AG04450 (cell line): ENCODE measurements around the gene KLHL30. TPM values are rescaled to one million over a fixed set of nuclear protein-coding genes. Genes with fewer than 3 reads are reported as not detected.

Experiments
- CTCF ChIA-PET: fragments of 300-600, 350-600 bp; formaldehyde crosslinking; extraction: SDS; loops from one replicate; lab custom pipeline; 2022; ENCODE audit warnings: antibody characterized with exemption, inconsistent platforms; lab: Charles Lee
- POLR2A ChIA-PET: fragments of 350-600 bp; formaldehyde crosslinking; extraction: SDS; loops from one replicate; lab custom pipeline; 2021; ENCODE audit warnings: antibody characterized with exemption, inconsistent platforms; lab: Yijun Ruan, JAX
- DNase-seq: peaks from one replicate; pipeline ENCODE4 v3.0.0-alpha.2; 2011; ENCODE audit warnings: low read depth, low spot score
- H3K27ac ChIP-seq: one replicate; pipeline ENCODE4 v1.5.1; 2012; ENCODE audit warnings: low read depth, low read length, control low read depth
- H3K27me3 ChIP-seq: one replicate; pipeline ENCODE4 v1.6.0; 2012; ENCODE audit warnings: low read length; ENCODE audit not compliant: control insufficient read depth, insufficient read depth
- H3K4me3 ChIP-seq: 2 replicates; pipeline ENCODE4 v1.5.1; 2011; ENCODE audit warnings: mild to moderate bottlenecking, low read depth, low read length, control low read depth
- H3K9me3 ChIP-seq: 2 replicates; pipeline ENCODE4 v1.5.1; 2012; ENCODE audit warnings: low read length; ENCODE audit not compliant: control insufficient read depth, insufficient read depth
- polyA plus RNA-seq: library from polyadenylated mRNA; depleted of rRNA; stranded (reverse); fragments of >200 nt; gene quantifications from 2 replicates; pipeline ENCODE4 v1.2.3, GENCODE V29; 2011
- TF ChIP-seq, protein P1 (sequence below): IDR thresholded peaks from 2 replicates; pipeline ENCODE4 v1.5.1; 2011; ENCODE audit warnings: low read depth, low read length, control low read depth, inconsistent platforms

The KLHL30 gene
- polyA plus RNA-seq, 1 experiment, result not detected

DNA sequence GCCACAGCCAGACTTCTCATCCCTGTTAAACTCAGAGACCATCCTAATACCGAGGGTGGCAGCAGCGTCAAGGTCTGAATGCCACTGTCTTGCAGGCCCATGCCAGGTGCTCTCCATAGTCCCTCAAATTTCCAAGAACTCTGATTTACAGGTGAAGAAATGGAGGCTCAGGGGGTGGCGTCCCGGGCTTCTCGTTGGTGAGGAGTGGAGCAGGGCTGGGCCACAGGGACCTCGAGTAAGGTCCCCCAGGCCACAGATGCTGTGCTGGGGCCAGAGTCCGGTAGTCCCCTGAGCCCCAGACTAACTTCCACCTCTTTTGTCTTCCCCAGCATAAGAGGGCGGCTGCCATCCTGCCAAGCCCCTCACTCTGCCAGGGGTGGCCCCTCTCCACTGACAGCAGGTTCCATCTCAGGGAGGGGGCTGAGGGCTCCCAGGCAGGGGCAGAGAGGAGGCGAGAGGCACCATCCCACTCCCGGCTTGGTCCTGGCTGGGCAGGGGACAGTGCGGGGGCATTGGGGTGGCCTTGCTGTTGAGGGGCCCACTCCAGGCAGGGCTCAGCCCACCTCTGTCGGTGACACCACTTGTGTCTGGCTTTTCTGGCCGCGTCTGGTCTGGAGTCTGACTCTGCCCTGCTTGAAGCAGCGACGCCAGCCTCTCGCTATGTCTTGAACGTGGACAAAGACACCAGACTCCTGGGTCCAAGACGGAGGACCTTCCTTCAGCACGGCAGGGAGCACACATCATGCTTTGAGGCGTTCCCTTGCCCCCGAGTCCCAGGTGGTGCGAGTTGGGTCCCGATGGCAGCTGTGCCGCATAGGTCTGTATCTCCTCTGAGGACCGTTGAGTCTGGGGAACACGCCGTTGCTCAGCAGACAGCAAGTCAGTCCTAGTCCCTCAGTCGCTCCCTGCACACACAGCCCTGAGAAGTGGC is 15.9 kb upstream of the KLHL30 start:
- ChIA-PET POLR2A (no interaction called here), CTCF (no interaction called here)
- Histone ChIP-seq H3K27me3 (peaks cover 28% of the 10 kb centered on the region), H3K4me3 (no peak overlapping the region), H3K9me3 (no peaks in the 10 kb centered on the region; the same call in 1 of the 2 replicates), H3K27ac (no peak overlapping the region)
- TF ChIP-seq, protein P1, sequence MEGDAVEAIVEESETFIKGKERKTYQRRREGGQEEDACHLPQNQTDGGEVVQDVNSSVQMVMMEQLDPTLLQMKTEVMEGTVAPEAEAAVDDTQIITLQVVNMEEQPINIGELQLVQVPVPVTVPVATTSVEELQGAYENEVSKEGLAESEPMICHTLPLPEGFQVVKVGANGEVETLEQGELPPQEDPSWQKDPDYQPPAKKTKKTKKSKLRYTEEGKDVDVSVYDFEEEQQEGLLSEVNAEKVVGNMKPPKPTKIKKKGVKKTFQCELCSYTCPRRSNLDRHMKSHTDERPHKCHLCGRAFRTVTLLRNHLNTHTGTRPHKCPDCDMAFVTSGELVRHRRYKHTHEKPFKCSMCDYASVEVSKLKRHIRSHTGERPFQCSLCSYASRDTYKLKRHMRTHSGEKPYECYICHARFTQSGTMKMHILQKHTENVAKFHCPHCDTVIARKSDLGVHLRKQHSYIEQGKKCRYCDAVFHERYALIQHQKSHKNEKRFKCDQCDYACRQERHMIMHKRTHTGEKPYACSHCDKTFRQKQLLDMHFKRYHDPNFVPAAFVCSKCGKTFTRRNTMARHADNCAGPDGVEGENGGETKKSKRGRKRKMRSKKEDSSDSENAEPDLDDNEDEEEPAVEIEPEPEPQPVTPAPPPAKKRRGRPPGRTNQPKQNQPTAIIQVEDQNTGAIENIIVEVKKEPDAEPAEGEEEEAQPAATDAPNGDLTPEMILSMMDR, result no peak
- DNase-seq, result no peak

GRCh38 chr2:238123218-238123971 is 15.1 kb upstream of the KLHL30 start:
- ChIA-PET POLR2A (no interaction called here), CTCF (no interaction called here)
- DNase-seq, result no peak
- H3K4me3 ChIP-seq, result no peak overlapping the region
- TF ChIP-seq, protein P1, result no peak
- H3K27me3 ChIP-seq, result peaks cover 25% of the 10 kb centered on the region
- peaks cover 4% of the 10 kb centered on the region; the same call in 1 of the 2 replicates for H3K9me3 ChIP-seq
- H3K27ac ChIP-seq, result no peak overlapping the region

DNA sequence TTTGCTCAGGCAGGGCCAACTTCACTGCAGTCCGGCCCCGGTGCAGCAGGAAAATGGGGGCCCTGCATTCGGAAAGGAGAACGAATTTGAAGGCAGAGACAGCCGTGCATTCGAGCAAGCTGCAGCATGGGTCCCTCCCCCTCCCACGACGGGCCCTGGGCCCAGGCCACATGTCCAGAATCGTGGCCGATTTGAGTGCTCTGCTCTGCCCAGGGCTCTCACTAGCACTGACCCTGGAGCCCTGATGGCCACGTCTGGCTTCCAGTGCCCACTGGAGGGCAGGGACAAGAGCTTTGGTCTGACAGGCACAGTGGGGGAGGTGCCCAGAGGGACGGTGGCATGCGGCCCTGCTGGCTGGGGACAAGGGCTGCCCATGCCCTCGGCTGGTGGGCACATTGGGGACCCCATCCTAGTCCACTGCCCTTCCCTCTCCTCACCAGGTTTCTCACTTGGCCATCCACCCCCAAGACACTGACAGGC is 14.4 kb upstream of the KLHL30 start:
- CTCF ChIA-PET, result no interaction called here
- no peak overlapping the region for H3K27ac ChIP-seq

DNA sequence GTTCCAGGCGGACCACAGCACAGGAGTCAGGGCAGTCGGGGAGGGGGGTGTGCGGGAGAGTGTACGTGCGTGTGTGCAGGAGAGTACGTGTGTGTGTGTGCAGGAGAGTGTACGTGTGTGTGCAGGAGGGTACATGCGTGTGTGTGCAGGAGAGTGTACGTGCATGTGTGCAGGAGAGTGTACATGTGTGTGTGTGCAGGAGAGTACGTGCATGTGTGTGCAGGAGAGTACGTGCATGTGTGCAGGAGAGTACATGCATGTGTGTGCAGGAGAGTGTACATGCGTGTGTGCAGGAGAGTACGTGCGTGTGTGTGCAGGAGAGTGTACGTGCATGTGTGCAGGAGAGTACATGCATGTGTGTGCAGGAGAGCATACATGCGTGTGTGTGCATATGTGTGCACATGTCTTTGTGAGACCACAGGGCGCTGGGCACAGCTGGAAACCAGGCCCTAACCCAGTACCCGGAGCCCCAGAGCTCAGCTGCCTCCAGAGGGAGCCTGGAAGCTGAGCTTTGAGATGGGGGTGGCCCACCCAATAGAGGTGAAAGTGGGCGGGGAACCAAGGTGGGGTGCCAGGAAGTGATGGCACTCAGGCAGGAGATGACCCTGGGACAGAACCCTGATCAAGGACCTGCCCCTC is 13.9 kb upstream of the KLHL30 start:
- TF ChIP-seq, protein P1, result no peak
- Histone ChIP-seq H3K27ac (no peak overlapping the region), H3K9me3 (peaks cover 4% of the 10 kb centered on the region; the same call in 1 of the 2 replicates), H3K27me3 (peaks cover 23% of the 10 kb centered on the region), H3K4me3 (no peak overlapping the region)
- CTCF ChIA-PET, result no interaction called here
- POLR2A ChIA-PET, result no interaction called here
- DNase-seq, result no peak

More for the DNA sequence above, 14.4 kb upstream of the KLHL30 start:
- TF ChIP-seq, protein P1, result no peak
- Histone ChIP-seq H3K9me3 (peaks cover 4% of the 10 kb centered on the region; the same call in 1 of the 2 replicates), H3K27me3 (peaks cover 25% of the 10 kb centered on the region), H3K4me3 (no peak overlapping the region)
- no peak for DNase-seq
- POLR2A ChIA-PET, result no interaction called here
